ENCODE results near the gene GIPC1. TPM values are rescaled to one million over a fixed set of nuclear protein-coding genes. Genes with fewer than 3 reads are reported as not detected.
"Not testable (repeated sequence)": the region's sequence is repeated elsewhere in the genome, so short reads cannot be mapped to it uniquely, and the experiment has no call there.

The GIPC1 gene
- total RNA-seq, 1 donor from 2014 or later = 97.7 TPM

DNA sequence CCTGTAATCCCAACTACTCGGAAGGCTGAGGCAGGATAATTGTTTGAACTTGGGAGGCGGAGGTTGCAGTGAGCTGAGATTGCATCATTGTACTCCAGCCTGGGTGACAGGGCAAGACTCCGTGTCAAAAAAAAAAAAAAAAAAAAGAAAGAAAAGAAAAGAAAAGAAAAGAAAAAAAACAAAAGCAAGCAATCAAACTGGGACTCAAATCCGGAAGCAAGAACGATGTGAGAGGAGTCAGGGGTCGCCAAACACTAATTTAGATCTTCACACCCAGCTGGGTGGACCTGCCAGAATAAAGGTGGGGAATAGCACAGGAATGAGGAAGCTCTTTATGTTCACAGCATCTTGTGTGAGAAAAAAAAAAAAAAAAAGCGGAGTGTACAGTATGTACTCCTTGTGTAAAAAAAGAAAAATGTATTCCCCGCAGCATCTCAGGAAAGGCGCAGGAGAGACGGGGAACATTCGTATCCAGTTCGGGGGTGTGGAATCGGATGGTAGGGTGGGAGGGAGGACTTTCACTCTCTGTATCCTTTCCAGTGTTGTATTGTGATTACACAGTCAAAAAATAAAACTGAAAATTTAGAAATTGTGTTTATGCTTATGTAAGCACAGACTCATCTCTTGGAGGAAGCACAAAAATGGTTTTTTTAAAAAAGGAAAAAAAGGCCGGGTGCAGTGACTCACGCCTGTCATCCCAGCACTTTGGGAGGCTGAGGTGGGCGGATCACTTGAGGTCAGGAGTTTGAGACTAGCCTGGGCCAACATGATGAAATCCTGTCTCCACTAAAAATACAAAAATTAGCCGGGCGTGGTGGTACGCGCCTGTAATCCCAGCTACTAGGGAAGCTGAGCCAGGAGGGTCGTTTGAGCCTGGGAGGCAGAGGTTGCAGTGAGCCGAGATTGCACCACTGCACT lies 14.6 kb upstream of the GIPC1 start:
- H3K27ac ChIP-seq = peak overlapping the region; percentile 80

DNA sequence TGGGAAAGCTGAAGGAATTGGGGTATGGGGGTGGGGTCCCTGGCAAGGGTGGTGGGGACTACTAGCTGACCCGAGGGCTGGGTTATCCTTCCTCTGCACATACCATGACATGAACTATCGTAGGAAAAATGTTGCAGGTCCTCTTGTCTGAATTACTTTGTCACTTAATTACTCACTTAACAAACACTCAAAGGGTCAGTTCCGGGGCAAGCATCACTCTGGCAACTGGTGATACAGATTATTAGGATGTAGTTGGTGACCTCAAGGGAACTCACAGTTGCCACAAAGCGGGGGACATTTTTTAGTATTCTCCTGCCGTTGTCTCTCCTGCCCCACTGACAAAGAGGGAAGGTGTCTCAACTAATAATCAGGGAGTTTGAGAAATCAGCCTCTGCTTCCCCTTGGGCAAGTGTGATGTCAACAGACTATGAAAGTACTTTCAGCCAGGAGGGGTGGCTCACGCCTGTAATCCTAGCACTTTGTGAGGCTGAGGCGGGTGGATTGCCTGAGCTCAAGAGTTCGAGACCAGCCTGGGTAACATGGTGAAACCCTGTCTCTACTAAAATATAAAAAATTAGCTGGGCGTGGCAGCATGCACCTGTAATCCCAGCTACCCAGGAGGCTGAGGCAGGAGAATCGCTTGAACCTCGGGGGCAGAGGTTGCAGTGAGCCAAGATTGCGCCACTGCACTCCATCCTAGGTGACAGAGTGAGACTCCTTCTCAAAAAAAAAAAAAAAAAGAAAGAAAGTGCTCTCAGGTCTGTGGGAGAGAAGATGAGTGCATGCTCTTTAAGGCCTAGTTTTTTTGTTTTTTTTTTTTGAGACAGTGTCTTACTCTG lies 12.0 kb upstream of the GIPC1 start:
- Histone ChIP-seq H3K4me1 (peaks cover 25% of the 10 kb centered on the region), H3K9me3 (no peaks in the 10 kb centered on the region), H3K27ac (peak overlapping the region; percentile 80), H3K27me3 (no peaks in the 10 kb centered on the region), H3K4me3 (no peak overlapping the region), H3K36me3 (no peaks in the 10 kb centered on the region)
- ATAC-seq (peak; percentile 52), DNase-seq (no peak)
- intact Hi-C loops (cut with DNase I) = no loop called here
- TF ChIP-seq, protein P1, sequence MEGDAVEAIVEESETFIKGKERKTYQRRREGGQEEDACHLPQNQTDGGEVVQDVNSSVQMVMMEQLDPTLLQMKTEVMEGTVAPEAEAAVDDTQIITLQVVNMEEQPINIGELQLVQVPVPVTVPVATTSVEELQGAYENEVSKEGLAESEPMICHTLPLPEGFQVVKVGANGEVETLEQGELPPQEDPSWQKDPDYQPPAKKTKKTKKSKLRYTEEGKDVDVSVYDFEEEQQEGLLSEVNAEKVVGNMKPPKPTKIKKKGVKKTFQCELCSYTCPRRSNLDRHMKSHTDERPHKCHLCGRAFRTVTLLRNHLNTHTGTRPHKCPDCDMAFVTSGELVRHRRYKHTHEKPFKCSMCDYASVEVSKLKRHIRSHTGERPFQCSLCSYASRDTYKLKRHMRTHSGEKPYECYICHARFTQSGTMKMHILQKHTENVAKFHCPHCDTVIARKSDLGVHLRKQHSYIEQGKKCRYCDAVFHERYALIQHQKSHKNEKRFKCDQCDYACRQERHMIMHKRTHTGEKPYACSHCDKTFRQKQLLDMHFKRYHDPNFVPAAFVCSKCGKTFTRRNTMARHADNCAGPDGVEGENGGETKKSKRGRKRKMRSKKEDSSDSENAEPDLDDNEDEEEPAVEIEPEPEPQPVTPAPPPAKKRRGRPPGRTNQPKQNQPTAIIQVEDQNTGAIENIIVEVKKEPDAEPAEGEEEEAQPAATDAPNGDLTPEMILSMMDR (IDR thresholded peaks at IDR 0.05) = no peak

More for the DNA sequence above, 14.6 kb upstream of the GIPC1 start:
- intact Hi-C loops (cut with DNase I) = no loop called here
- H3K27me3 ChIP-seq = no peaks in the 10 kb centered on the region
- H3K4me3 ChIP-seq = no peak overlapping the region
- peaks cover 37% of the 10 kb centered on the region for H3K4me1 ChIP-seq
- ATAC-seq (peak; percentile 38), DNase-seq (peak; percentile 73)
- TF ChIP-seq, protein P1 (IDR thresholded peaks at IDR 0.05) = no peak
- peaks cover 19% of the 10 kb centered on the region for H3K36me3 ChIP-seq
- H3K9me3 ChIP-seq = no peaks in the 10 kb centered on the region

DNA sequence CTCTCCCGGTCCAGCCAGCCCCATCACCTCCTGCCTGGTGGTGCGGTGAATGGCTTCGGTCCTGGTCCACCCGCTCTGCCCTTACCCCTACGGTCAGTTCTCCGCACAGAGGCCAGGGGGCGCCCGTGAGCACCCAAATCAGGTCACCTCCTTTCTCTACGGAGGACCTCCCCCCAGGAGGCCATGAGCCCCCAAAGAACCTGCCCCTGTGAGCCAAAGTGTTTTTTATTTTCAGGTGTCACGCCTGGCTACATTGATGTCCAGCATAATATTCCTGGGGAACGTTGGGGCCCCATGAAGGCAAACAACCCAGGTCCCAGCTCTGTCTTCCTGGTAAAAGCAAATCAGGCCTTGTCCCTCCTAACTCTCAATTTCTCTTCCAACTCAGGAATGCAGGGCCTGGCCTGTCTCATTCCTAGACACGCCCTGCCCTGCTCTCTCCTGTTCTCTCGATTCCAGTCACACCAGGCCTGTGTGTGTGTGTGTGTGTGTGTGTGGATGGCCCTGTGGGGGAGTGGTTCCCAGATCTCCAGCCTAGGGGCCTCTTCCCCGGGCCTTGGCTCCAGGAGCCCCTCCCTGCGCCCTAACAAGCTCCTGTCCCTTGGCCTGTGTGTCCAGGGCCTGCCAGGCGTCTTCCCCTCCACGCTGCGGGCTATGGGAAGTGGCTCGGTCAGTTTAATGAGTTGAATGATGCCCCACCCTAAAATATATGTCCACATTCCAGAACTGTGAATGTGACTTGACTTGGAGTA lies 9.7 kb upstream of the GIPC1 start:
- peak overlapping the region; percentile 80 for H3K27ac ChIP-seq
- DNase-seq (peak; percentile 90), ATAC-seq (peak; percentile 84)
- H3K9me3 ChIP-seq = no peaks in the 10 kb centered on the region
- no peaks in the 10 kb centered on the region for H3K27me3 ChIP-seq
- TF ChIP-seq, protein P1 (IDR thresholded peaks at IDR 0.05) = peak; percentile 71
- peaks cover 26% of the 10 kb centered on the region for H3K4me1 ChIP-seq
- H3K36me3 ChIP-seq = no peaks in the 10 kb centered on the region
- intact Hi-C loops (cut with DNase I) = no loop called here
- H3K4me3 ChIP-seq = no peak overlapping the region

DNA sequence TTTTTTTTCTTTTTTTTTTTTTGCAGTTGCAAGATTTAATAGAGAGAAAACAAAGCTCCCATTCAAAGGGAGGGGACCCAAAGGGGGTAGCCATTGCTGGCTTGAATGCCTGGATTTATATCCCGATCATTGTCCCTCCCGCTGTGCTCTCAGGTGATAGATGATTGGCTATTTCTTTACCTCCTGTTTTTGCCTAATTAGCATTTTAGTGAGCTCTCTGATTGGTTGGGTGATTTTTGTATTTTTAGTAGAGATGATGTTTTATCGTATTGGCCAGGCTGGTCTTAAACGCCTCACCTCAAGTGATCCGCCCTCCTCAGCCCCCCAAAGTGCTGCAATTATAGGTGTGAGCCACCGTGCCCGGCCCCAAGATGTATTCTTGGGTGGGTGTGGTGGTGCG lies 8.6 kb upstream of the GIPC1 start:
- peaks cover 22% of the 10 kb centered on the region for H3K4me1 ChIP-seq
- ATAC-seq; H3K4me3 ChIP-seq; H3K9me3 ChIP-seq; DNase-seq; H3K36me3 ChIP-seq; H3K27me3 ChIP-seq; H3K27ac ChIP-seq; intact Hi-C loops (cut with DNase I): not testable (repeated sequence)

DNA sequence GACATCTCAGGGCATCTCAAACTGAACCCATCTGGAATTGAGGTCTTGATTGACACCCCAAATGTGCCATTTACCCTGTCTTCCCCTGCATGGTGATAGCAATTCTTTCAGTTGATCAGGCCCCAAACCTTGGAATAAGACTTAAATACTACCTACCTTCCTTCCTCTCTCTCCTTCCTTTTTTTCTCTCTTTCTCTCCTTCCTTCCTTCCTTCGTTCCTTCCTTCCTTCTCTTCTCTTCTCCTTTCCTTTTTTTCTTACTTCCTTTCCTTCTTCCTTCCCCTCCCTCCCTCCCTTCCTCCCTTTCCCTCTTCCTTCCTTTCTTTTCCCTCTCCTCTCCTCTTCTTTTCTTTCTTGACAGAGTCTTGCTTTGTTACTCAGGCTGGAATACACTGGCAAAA lies 7.4 kb upstream of the GIPC1 start:
- peaks cover 17% of the 10 kb centered on the region for H3K4me1 ChIP-seq
- no peak for DNase-seq
- no peak overlapping the region for H3K27ac ChIP-seq
- H3K27me3 ChIP-seq = no peaks in the 10 kb centered on the region
- intact Hi-C loops (cut with DNase I) = no loop called here
- H3K9me3 ChIP-seq = no peaks in the 10 kb centered on the region
- no peak overlapping the region for H3K4me3 ChIP-seq
- no peaks in the 10 kb centered on the region for H3K36me3 ChIP-seq
- ATAC-seq = no peak
- TF ChIP-seq, protein P1 (IDR thresholded peaks at IDR 0.05) = no peak

All from upper lobe of right lung (tissue), 1 donor.